ENCODE results near the gene COX8C. TPM values are rescaled to one million over a fixed set of nuclear protein-coding genes. Genes with fewer than 3 reads are reported as not detected.

The COX8C gene
- total RNA-seq, 1 experiment from 2014 or later, result not detected

DNA sequence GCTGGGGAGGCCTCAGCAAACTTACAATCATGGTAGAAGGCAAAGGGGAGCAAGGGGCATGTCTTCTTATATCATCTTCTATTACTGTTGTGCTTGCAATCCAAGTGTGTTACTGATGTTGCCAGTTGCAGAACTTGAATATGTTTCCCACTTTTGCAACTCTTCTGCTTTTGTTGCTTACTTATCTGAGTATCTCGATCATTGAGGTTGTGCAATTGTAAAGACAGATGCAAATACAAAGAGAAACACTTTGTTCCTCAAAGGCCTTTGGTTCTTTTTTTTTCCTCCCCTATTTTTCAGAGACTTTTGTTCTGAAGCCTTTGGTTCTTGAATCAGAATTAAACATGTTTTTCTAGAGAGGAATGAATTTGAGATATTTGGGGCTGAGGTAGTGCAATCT is 3.7 kb upstream of the COX8C start:
- no peak for TF ChIP-seq CTCF (conservative IDR thresholded peaks at IDR 0.05)
- Histone ChIP-seq H3K9me2 (ENCODE audit: insufficient read depth) (no peaks in the 10 kb centered on the region), H3K27me3 (ENCODE audit: insufficient read depth, low read depth) (no peaks in the 10 kb centered on the region), H3K36me3 (ENCODE audit: low read depth) (no peaks in the 10 kb centered on the region), H3K9me3 (ENCODE audit: insufficient read depth, low read depth) (no peaks in the 10 kb centered on the region), H3K27ac (no peak overlapping the region), H4K20me1 (ENCODE audit: insufficient read depth) (no peaks in the 10 kb centered on the region), H2AFZ (no peak overlapping the region), H3K4me1 (replicated peaks; ENCODE audit: insufficient read depth) (no peaks in the 10 kb centered on the region), H3F3A (ENCODE audit: insufficient read depth, low read depth) (no peaks in the 10 kb centered on the region), H3K79me2 (ENCODE audit: low read depth) (no peaks in the 10 kb centered on the region), H3K4me3 (no peak overlapping the region), H3K4me2 (no peak overlapping the region)
- DNase-seq, result no peak
- no TSS peak for BruUV-seq (replicated peaks)
- CTCF ChIA-PET, result no interaction called here
- POLR2A ChIA-PET (ENCODE audit: unreplicated experiment), result no interaction called here
- intact Hi-C loops (cut with micrococcal nuclease; ENCODE audit: unreplicated experiment), result no loop called here

GRCh38 chr14:93343797-93344196 is 3.2 kb upstream of the COX8C start:
- Histone ChIP-seq H3K79me2 (ENCODE audit: low read depth) (no peaks in the 10 kb centered on the region), H3K9me2 (ENCODE audit: insufficient read depth) (no peaks in the 10 kb centered on the region), H2AFZ (no peak overlapping the region), H3F3A (ENCODE audit: insufficient read depth, low read depth) (no peaks in the 10 kb centered on the region), H3K9me3 (ENCODE audit: insufficient read depth, low read depth) (no peaks in the 10 kb centered on the region), H3K27me3 (ENCODE audit: insufficient read depth, low read depth) (no peaks in the 10 kb centered on the region), H4K20me1 (ENCODE audit: insufficient read depth) (no peaks in the 10 kb centered on the region), H3K27ac (no peak overlapping the region), H3K4me1 (replicated peaks; ENCODE audit: insufficient read depth) (no peaks in the 10 kb centered on the region), H3K36me3 (ENCODE audit: low read depth) (no peaks in the 10 kb centered on the region), H3K4me2 (no peak overlapping the region), H3K4me3 (no peak overlapping the region)
- ChIA-PET CTCF (no interaction called here), POLR2A (ENCODE audit: unreplicated experiment) (no interaction called here)
- BruUV-seq (replicated peaks), result no TSS peak
- intact Hi-C loops (cut with micrococcal nuclease; ENCODE audit: unreplicated experiment), result no loop called here
- TF ChIP-seq CTCF (conservative IDR thresholded peaks at IDR 0.05), result no peak
- TF ChIP-seq EZH2 (IDR thresholded peaks at IDR 0.05; ENCODE audit: low read depth), result no peak
- no peak for DNase-seq

DNA sequence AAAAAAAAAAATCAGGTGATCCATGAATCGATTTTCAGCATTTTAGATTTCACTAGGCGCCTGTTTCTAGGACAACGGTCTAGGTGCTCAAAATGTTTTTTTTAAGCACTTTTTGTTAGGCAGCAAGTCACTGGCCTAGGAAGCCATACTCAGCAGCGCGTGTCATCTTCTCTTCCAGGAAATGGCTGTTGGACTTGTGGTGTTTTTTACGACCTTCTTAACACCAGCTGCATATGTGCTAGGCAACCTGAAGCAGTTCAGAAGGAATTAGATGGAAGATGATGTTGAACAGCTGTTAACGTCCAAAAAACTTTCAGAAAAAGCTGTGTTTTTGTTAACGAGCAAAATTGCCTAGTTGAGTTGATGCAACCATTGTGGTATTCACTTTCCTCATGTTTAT is 868 bp downstream of the COX8C start:
- H3K79me2 ChIP-seq (ENCODE audit: low read depth), result no peaks in the 10 kb centered on the region
- no peaks in the 10 kb centered on the region for H3K9me3 ChIP-seq (ENCODE audit: insufficient read depth, low read depth)
- no peak overlapping the region for H3K4me2 ChIP-seq
- no peaks in the 10 kb centered on the region for H3K36me3 ChIP-seq (ENCODE audit: low read depth)
- H3K27ac ChIP-seq, result no peak overlapping the region
- intact Hi-C loops (cut with micrococcal nuclease; ENCODE audit: unreplicated experiment), result no loop called here
- H3K9me2 ChIP-seq (ENCODE audit: insufficient read depth), result no peaks in the 10 kb centered on the region
- TF ChIP-seq CTCF (conservative IDR thresholded peaks at IDR 0.05) (no peak), EZH2 (IDR thresholded peaks at IDR 0.05; ENCODE audit: low read depth) (no peak)
- H3F3A ChIP-seq (ENCODE audit: insufficient read depth, low read depth), result no peaks in the 10 kb centered on the region
- no TSS peak for BruUV-seq (replicated peaks)
- ChIA-PET POLR2A (ENCODE audit: unreplicated experiment) (no interaction called here), CTCF (no interaction called here)
- no peak for DNase-seq
- H3K4me1 ChIP-seq (replicated peaks; ENCODE audit: insufficient read depth), result no peaks in the 10 kb centered on the region
- H3K27me3 ChIP-seq (ENCODE audit: insufficient read depth, low read depth), result no peaks in the 10 kb centered on the region
- no peaks in the 10 kb centered on the region for H4K20me1 ChIP-seq (ENCODE audit: insufficient read depth)
- no peak overlapping the region for H2AFZ ChIP-seq
- H3K4me3 ChIP-seq, result no peak overlapping the region
